Astrocyte (in vitro differentiated cells and primary cell): ENCODE measurements around the gene MAN1B1.

Experiments used
- CTCF ChIP-seq: IDR thresholded peaks from 2 replicates; pipeline ENCODE4 v1.5.1; 2011; ENCODE audit warnings: low read depth, mild to moderate bottlenecking, inconsistent platforms, low read length, moderate library complexity; ENCODE audit not compliant: insufficient read depth
- EZH2 ChIP-seq: IDR thresholded peaks from 2 replicates; pipeline ENCODE4 v1.6.1; 2012; ENCODE audit warnings: mild to moderate bottlenecking, low read length, inconsistent platforms; ENCODE audit not compliant: insufficient read depth

DNA sequence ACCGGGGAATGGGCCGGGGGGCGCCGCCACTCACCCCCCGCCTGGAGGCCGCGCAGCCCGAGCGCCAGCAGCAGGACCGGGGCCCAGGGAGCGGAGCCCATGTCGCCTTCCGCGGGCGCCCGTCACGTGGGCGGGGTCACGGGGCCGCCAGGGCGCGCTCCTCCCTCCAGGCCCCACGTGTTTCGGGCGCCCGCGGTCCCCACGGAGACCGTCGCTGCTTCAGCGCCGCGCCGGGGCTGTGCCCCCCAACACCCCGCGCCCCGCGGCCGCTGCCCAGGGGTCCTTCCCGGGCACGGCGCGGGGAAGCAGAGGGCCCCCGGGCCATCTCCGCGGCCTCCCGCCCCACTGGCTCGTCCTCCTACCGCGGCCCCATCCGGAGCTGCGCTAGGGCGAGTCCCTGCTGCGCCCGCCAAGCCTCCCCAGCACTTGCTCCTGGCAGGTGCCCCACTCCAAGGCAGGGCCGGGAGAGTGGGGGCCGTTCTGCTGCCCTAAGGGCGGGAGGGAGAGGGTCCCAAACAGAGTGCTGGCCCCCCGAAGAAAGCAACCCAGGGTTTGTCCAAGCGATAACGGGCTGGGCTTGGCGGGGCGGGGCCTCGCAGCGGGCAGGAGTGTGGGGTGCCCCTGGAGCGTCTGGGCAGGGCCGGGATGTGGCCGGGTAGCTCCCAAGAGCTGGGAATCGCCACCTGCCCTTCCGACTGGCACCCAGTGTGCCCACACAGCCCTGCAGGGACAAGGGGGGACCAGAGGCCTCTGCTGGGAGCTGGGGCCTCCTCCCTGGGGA, 28.0 kb downstream of the MAN1B1 start, which contains the start of gene DPP7:
- TF ChIP-seq CTCF (no peak), EZH2 (no peak)
